ENCODE measurements around the gene SEMA3A. TPM values are rescaled to one million over a fixed set of nuclear protein-coding genes. Genes with fewer than 3 reads are reported as not detected.

SEMA3A gene
- polyA plus RNA-seq, 4 donors, result 2.4 to 11.4 TPM; not detected in 2

GRCh38 chr7:84207615-84208014, 13.0 kb upstream of the SEMA3A start:
- Histone ChIP-seq H3K9me3 (ENCODE audit: control insufficient read depth in 2 of 2, insufficient read depth in 1 of 2, low read depth in 1 of 2, low read length in 1 of 2) (no peaks in the 10 kb centered on the region), H3K27me3 (ENCODE audit: control insufficient read depth in 3 of 3, insufficient read depth in 3 of 3, low read length in 3 of 3) (no peaks in the 10 kb centered on the region), H3K4me1 (ENCODE audit: control insufficient read depth in 3 of 3, insufficient read depth in 2 of 3, low read depth in 1 of 3, low read length in 2 of 3) (no peaks in the 10 kb centered on the region), H3K36me3 (ENCODE audit: control insufficient read depth in 3 of 3, insufficient read depth in 2 of 3, low read depth in 1 of 3, low read length in 3 of 3) (no peaks in the 10 kb centered on the region), H3K27ac (ENCODE audit: low read depth in 1 of 3, low read length in 2 of 3) (no peak overlapping the region), H3K4me3 (ENCODE audit: low read depth in 1 of 3, low read length in 3 of 3) (no peak overlapping the region)
- DNase-seq (no peak), FAIRE-seq (no peak)
- WGBS, 3 donors, result 89 to 92% (median 91%) methylated on average over 2 of the region's 2 CpGs

- no peak overlapping the region for H3K27ac ChIP-seq (ENCODE audit: low read depth in 1 of 3, low read length in 2 of 3)
- no peak overlapping the region for H3K4me3 ChIP-seq (ENCODE audit: low read depth in 1 of 3, low read length in 3 of 3)
- FAIRE-seq (no peak), DNase-seq (no peak)
- H3K4me1 ChIP-seq (ENCODE audit: control insufficient read depth in 3 of 3, insufficient read depth in 2 of 3, low read depth in 1 of 3, low read length in 2 of 3), result no peaks in the 10 kb centered on the region
- H3K36me3 ChIP-seq (ENCODE audit: control insufficient read depth in 3 of 3, insufficient read depth in 2 of 3, low read depth in 1 of 3, low read length in 3 of 3), result no peaks in the 10 kb centered on the region
- H3K27me3 ChIP-seq (ENCODE audit: control insufficient read depth in 3 of 3, insufficient read depth in 3 of 3, low read length in 3 of 3), result no peaks in the 10 kb centered on the region
- 71 to 82% (median 74%) methylated on average over 2 of the region's 2 CpGs for WGBS, 3 donors
- no peaks in the 10 kb centered on the region for H3K9me3 ChIP-seq (ENCODE audit: control insufficient read depth in 2 of 2, insufficient read depth in 1 of 2, low read depth in 1 of 2, low read length in 1 of 2)
Observed at GRCh38 chr7:84207025-84207424, 12.4 kb upstream of the SEMA3A start.

DNA sequence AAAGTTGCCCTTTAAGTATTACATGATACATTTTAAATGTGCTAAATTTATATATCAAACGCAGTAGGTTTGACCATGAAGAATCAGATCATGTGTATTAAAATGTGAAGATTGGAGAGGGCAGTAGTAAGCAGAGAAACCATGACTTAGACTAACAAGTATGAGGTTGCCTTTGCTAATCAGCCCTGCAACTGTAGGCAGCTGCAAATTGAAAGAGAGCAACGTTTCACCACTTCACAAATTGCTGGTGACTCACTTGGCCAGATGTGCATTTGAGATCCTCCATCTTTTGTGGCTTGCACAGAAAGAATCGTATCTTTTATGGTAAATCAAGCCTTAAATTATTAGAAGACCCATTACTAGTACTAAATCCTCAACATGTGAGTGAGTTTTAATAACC, 10.1 kb upstream of the SEMA3A start:
- DNase-seq (no peak), FAIRE-seq (no peak)
- H3K4me1 ChIP-seq (ENCODE audit: control insufficient read depth in 3 of 3, insufficient read depth in 2 of 3, low read depth in 1 of 3, low read length in 2 of 3), result no peaks in the 10 kb centered on the region
- H3K4me3 ChIP-seq (ENCODE audit: low read depth in 1 of 3, low read length in 3 of 3), result no peak overlapping the region
- no peak overlapping the region for H3K27ac ChIP-seq (ENCODE audit: low read depth in 1 of 3, low read length in 2 of 3)
- 47 to 65% (median 51%) methylated on average over 3 of the region's 3 CpGs for WGBS, 3 donors
- H3K36me3 ChIP-seq (ENCODE audit: control insufficient read depth in 3 of 3, insufficient read depth in 2 of 3, low read depth in 1 of 3, low read length in 3 of 3), result no peaks in the 10 kb centered on the region
- no peaks in the 10 kb centered on the region for H3K27me3 ChIP-seq (ENCODE audit: control insufficient read depth in 3 of 3, insufficient read depth in 3 of 3, low read length in 3 of 3)
- H3K9me3 ChIP-seq (ENCODE audit: control insufficient read depth in 2 of 2, insufficient read depth in 1 of 2, low read depth in 1 of 2, low read length in 1 of 2), result no peaks in the 10 kb centered on the region

DNA sequence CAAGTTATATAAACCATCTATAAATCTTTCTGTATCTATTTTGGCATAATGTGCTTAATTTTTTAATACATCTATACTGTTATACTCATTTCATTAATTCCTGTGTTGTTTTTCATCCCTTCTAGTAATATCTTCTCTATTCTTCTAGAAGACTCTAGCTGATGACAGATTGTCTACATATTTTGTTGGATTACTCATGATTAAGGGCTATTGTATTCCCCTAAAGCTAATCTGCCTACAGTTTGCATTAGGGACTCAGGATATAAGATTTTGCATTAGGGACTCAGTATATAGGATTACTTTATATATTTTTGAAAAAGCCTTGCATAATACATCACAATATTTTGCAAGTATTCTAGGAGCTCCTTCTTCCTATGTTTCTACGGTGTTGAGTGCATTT, 8.3 kb upstream of the SEMA3A start:
- DNase-seq (no peak), FAIRE-seq (no peak)
- WGBS, 3 donors, result 92 to 94% (median 93%) methylated on average over 1 of the region's 1 CpG
- Histone ChIP-seq H3K4me3 (ENCODE audit: low read depth in 1 of 3, low read length in 3 of 3) (no peak overlapping the region), H3K27me3 (ENCODE audit: control insufficient read depth in 3 of 3, insufficient read depth in 3 of 3, low read length in 3 of 3) (no peaks in the 10 kb centered on the region), H3K36me3 (ENCODE audit: control insufficient read depth in 3 of 3, insufficient read depth in 2 of 3, low read depth in 1 of 3, low read length in 3 of 3) (no peaks in the 10 kb centered on the region), H3K27ac (ENCODE audit: low read depth in 1 of 3, low read length in 2 of 3) (no peak overlapping the region), H3K9me3 (ENCODE audit: control insufficient read depth in 2 of 2, insufficient read depth in 1 of 2, low read depth in 1 of 2, low read length in 1 of 2) (no peaks in the 10 kb centered on the region), H3K4me1 (ENCODE audit: control insufficient read depth in 3 of 3, insufficient read depth in 2 of 3, low read depth in 1 of 3, low read length in 2 of 3) (no peaks in the 10 kb centered on the region)

- Histone ChIP-seq H3K4me3 (ENCODE audit: low read depth in 1 of 3, low read length in 3 of 3) (no peak overlapping the region), H3K36me3 (ENCODE audit: control insufficient read depth in 3 of 3, insufficient read depth in 2 of 3, low read depth in 1 of 3, low read length in 3 of 3) (no peaks in the 10 kb centered on the region), H3K9me3 (ENCODE audit: control insufficient read depth in 2 of 2, insufficient read depth in 1 of 2, low read depth in 1 of 2, low read length in 1 of 2) (no peaks in the 10 kb centered on the region), H3K27me3 (ENCODE audit: control insufficient read depth in 3 of 3, insufficient read depth in 3 of 3, low read length in 3 of 3) (no peaks in the 10 kb centered on the region), H3K4me1 (ENCODE audit: control insufficient read depth in 3 of 3, insufficient read depth in 2 of 3, low read depth in 1 of 3, low read length in 2 of 3) (no peaks in the 10 kb centered on the region), H3K27ac (ENCODE audit: low read depth in 1 of 3, low read length in 2 of 3) (no peak overlapping the region)
- DNase-seq (no peak), FAIRE-seq (no peak)
- WGBS, 3 donors, result 52 to 67% (median 57%) methylated on average over 3 of the region's 3 CpGs
Observed at GRCh38 chr7:84200859-84201258, 6.3 kb upstream of the SEMA3A start.

DNA sequence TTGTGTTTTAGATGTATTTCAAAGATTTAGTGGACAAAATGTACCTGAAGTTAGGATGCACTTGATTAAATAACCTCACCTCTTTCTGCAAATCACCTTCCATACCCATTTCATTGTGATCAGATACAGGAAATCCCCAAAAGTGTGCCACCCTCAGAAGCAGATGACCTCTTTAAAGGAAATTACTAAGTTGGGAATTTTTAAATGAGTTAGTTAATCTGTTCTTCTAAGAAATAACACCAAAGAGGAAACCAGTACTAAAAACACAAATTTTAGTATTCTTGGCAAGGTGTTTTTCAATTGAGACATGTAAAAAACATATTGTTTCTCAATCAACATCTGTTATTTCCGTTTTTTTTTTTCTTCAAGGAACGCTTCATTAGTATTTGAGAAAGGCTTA, 4.6 kb upstream of the SEMA3A start:
- Histone ChIP-seq H3K27ac (ENCODE audit: low read depth in 1 of 3, low read length in 2 of 3) (no peak overlapping the region), H3K4me1 (ENCODE audit: control insufficient read depth in 3 of 3, insufficient read depth in 2 of 3, low read depth in 1 of 3, low read length in 2 of 3) (peaks cover 0 to 3% (median 0%) of the 10 kb centered on the region in 3 donors), H3K27me3 (ENCODE audit: control insufficient read depth in 3 of 3, insufficient read depth in 3 of 3, low read length in 3 of 3) (no peaks in the 10 kb centered on the region), H3K4me3 (ENCODE audit: low read depth in 1 of 3, low read length in 3 of 3) (no peak overlapping the region), H3K36me3 (ENCODE audit: control insufficient read depth in 3 of 3, insufficient read depth in 2 of 3, low read depth in 1 of 3, low read length in 3 of 3) (no peaks in the 10 kb centered on the region), H3K9me3 (ENCODE audit: control insufficient read depth in 2 of 2, insufficient read depth in 1 of 2, low read depth in 1 of 2, low read length in 1 of 2) (no peaks in the 10 kb centered on the region)
- 74 to 80% (median 76%) methylated on average over 2 of the region's 2 CpGs for WGBS, 3 donors
- DNase-seq, result no peak
- no peak for FAIRE-seq

DNA sequence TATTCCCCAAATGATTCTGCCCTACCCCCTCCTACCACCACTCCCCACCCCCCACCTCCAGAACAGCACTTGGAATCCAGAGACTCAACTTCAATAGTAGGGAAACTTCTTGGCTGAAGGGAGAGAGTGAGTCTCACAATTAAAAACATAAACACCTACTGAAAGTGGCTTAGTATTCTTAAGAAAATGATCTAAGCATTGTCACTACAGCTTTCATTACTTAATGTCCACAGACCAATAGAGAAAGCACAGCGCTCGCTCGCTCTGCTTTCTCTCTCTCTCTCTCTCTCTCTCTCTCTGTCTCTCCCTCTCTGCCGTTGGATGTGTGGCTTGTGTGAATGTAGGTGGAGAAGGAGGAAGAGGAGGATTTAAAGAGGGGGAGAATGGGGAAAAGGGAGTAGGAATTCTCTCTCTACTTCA, 1.5 kb upstream of the SEMA3A start:
- FAIRE-seq (no peak), DNase-seq (peak in 1 of 2 donors; percentile 16)
- H3K36me3 ChIP-seq (ENCODE audit: control insufficient read depth in 3 of 3, insufficient read depth in 2 of 3, low read depth in 1 of 3, low read length in 3 of 3), result no peaks in the 10 kb centered on the region
- H3K4me1 ChIP-seq (ENCODE audit: control insufficient read depth in 3 of 3, insufficient read depth in 2 of 3, low read depth in 1 of 3, low read length in 2 of 3), result peaks cover 0 to 3% (median 0%) of the 10 kb centered on the region in 3 donors
- peak overlapping the region in 1 of 3 donors; percentile 17 for H3K27ac ChIP-seq (ENCODE audit: low read depth in 1 of 3, low read length in 2 of 3)
- WGBS, 3 donors, result 51 to 63% (median 63%) methylated on average over 4 of the region's 4 CpGs
- no peaks in the 10 kb centered on the region for H3K27me3 ChIP-seq (ENCODE audit: control insufficient read depth in 3 of 3, insufficient read depth in 3 of 3, low read length in 3 of 3)
- no peaks in the 10 kb centered on the region for H3K9me3 ChIP-seq (ENCODE audit: control insufficient read depth in 2 of 2, insufficient read depth in 1 of 2, low read depth in 1 of 2, low read length in 1 of 2)
- peak overlapping the region in 1 of 3 donors; percentile 55 for H3K4me3 ChIP-seq (ENCODE audit: low read depth in 1 of 3, low read length in 3 of 3)

- Histone ChIP-seq H3K9me3 (ENCODE audit: control insufficient read depth in 2 of 2, insufficient read depth in 1 of 2, low read depth in 1 of 2, low read length in 1 of 2) (no peaks in the 10 kb centered on the region), H3K4me3 (ENCODE audit: low read depth in 1 of 3, low read length in 3 of 3) (peak overlapping the region in 1 of 3 donors; percentile 55), H3K27ac (ENCODE audit: low read depth in 1 of 3, low read length in 2 of 3) (peak overlapping the region in 2 of 3 donors; percentile 11 to 47), H3K4me1 (ENCODE audit: control insufficient read depth in 3 of 3, insufficient read depth in 2 of 3, low read depth in 1 of 3, low read length in 2 of 3) (peaks cover 0 to 3% (median 0%) of the 10 kb centered on the region in 3 donors), H3K36me3 (ENCODE audit: control insufficient read depth in 3 of 3, insufficient read depth in 2 of 3, low read depth in 1 of 3, low read length in 3 of 3) (no peaks in the 10 kb centered on the region), H3K27me3 (ENCODE audit: control insufficient read depth in 3 of 3, insufficient read depth in 3 of 3, low read length in 3 of 3) (no peaks in the 10 kb centered on the region)
- peak in 1 of 2 donors; percentile 14 for DNase-seq
- WGBS, 3 donors, result 27 to 30% (median 28%) methylated on average over 6 of the region's 6 CpGs
- FAIRE-seq, result no peak
Observed at GRCh38 chr7:84195295-84196060, 889 bp upstream of the SEMA3A start.

DNA sequence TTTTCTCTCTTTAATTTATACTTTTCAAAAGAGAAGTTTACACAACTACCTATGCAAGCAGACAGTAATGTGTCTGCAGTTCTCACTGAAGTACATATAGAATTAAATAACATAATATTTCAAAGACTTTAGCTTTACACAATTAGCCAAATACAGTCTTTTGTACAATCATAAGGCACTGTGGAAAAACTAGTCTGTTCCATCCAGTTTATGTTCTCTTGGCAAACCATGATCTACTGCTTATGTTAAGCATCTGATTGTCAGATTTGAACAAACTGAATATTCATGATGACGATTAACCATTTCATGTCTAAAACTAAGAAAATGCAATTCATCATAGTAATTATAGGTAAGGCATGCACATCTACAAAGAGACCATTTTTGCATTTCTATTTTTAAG, 842 bp downstream of the SEMA3A start:
- FAIRE-seq (no peak), DNase-seq (no peak)
- H3K27me3 ChIP-seq (ENCODE audit: control insufficient read depth in 3 of 3, insufficient read depth in 3 of 3, low read length in 3 of 3), result no peaks in the 10 kb centered on the region
- no peaks in the 10 kb centered on the region for H3K36me3 ChIP-seq (ENCODE audit: control insufficient read depth in 3 of 3, insufficient read depth in 2 of 3, low read depth in 1 of 3, low read length in 3 of 3)
- H3K4me1 ChIP-seq (ENCODE audit: control insufficient read depth in 3 of 3, insufficient read depth in 2 of 3, low read depth in 1 of 3, low read length in 2 of 3), result peaks cover 0 to 3% (median 0%) of the 10 kb centered on the region in 3 donors
- H3K9me3 ChIP-seq (ENCODE audit: control insufficient read depth in 2 of 2, insufficient read depth in 1 of 2, low read depth in 1 of 2, low read length in 1 of 2), result no peaks in the 10 kb centered on the region
- H3K27ac ChIP-seq (ENCODE audit: low read depth in 1 of 3, low read length in 2 of 3), result no peak overlapping the region
- H3K4me3 ChIP-seq (ENCODE audit: low read depth in 1 of 3, low read length in 3 of 3), result peak overlapping the region in 1 of 3 donors; percentile 55
- 29 to 37% (median 36%) methylated on average over 1 of the region's 1 CpG for WGBS, 3 donors
